Activated naive CD4-positive, alpha-beta T cell treated with anti-CD3 and anti-CD28 coated beads, Interleukin-2, amount 10 ng/mL, durations not matched to agents 7 days and 5 days (primary cell): ENCODE measurements around the gene SUSD1.
A peak's percentile ranks its signal among the peaks of the same experiment; 100 is the strongest.

Experiments
- CTCF ChIA-PET: fragments of 350-600 bp; sonication (Branson Sonifier 250); formaldehyde crosslinking; loops from one replicate; lab custom pipeline; 2021; ENCODE audit warnings: antibody characterized with exemption; lab: Charles Lee
- DNase-seq: peaks from one replicate; pipeline ENCODE4 v3.0.0-alpha.2; 2020
- H3K27ac Mint-ChIP-seq: one replicate; pipeline ENCODE4 v1.8.0; 2021; ENCODE audit warnings: mild to moderate bottlenecking, moderate library complexity, mixed read lengths
- H3K27me3 Mint-ChIP-seq: one replicate; pipeline ENCODE4 v1.8.0; 2021; ENCODE audit warnings: mild to moderate bottlenecking, mixed read lengths
- H3K36me3 Mint-ChIP-seq: one replicate; pipeline ENCODE4 v1.8.0; 2021; ENCODE audit warnings: mixed read lengths
- H3K4me1 Mint-ChIP-seq: one replicate; pipeline ENCODE4 v1.8.0; 2021; ENCODE audit warnings: mixed read lengths
- H3K4me3 Mint-ChIP-seq: one replicate; pipeline ENCODE4 v1.8.0; 2021; ENCODE audit warnings: mild to moderate bottlenecking, moderate library complexity, mixed read lengths
- H3K9me3 Mint-ChIP-seq: one replicate; pipeline ENCODE4 v1.8.0; 2021; ENCODE audit warnings: mixed read lengths

The SUSD1 gene

GRCh38 chr9:112069318-112070169 lies 105.6 kb downstream of the SUSD1 start:
- no peaks in the 10 kb centered on the region for H3K9me3 Mint-ChIP-seq
- H3K36me3 Mint-ChIP-seq: peaks cover 20% of the 10 kb centered on the region
- DNase-seq: no peak
- peaks cover 20% of the 10 kb centered on the region for H3K4me1 Mint-ChIP-seq
- H3K27me3 Mint-ChIP-seq: no peaks in the 10 kb centered on the region
- no peak overlapping the region for H3K27ac Mint-ChIP-seq
- CTCF ChIA-PET: interaction anchor here (1.0 kb wide), 1 partner anchor 311 kb away, joined by 3 read pairs; no protein-coding TSS in a partner anchor
- no peak overlapping the region for H3K4me3 Mint-ChIP-seq

GRCh38 chr9:112065806-112066606 lies 109.1 kb downstream of the SUSD1 start:
- H3K27ac Mint-ChIP-seq: no peak overlapping the region
- H3K4me1 Mint-ChIP-seq: peaks cover 21% of the 10 kb centered on the region
- H3K36me3 Mint-ChIP-seq: peaks cover 26% of the 10 kb centered on the region
- no peaks in the 10 kb centered on the region for H3K27me3 Mint-ChIP-seq
- H3K9me3 Mint-ChIP-seq: no peaks in the 10 kb centered on the region
- CTCF ChIA-PET: no interaction called here
- DNase-seq: no peak
- no peak overlapping the region for H3K4me3 Mint-ChIP-seq

GRCh38 chr9:112064871-112065270 lies 110.2 kb downstream of the SUSD1 start:
- Mint-ChIP-seq H3K36me3 (peaks cover 26% of the 10 kb centered on the region), H3K4me1 (peaks cover 29% of the 10 kb centered on the region), H3K9me3 (no peaks in the 10 kb centered on the region), H3K27ac (no peak overlapping the region), H3K27me3 (no peaks in the 10 kb centered on the region), H3K4me3 (no peak overlapping the region)
- CTCF ChIA-PET: no interaction called here
- no peak for DNase-seq

GRCh38 chr9:112063586-112063985 lies 111.5 kb downstream of the SUSD1 start:
- CTCF ChIA-PET: interaction anchor here (0.6 kb wide), 1 partner anchor 27 kb away, joined by 4 read pairs; no protein-coding TSS in a partner anchor
- no peak overlapping the region for H3K27ac Mint-ChIP-seq

GRCh38 chr9:112063151-112063550 lies 111.9 kb downstream of the SUSD1 start:
- H3K27ac Mint-ChIP-seq: no peak overlapping the region
- H3K4me1 Mint-ChIP-seq: peaks cover 29% of the 10 kb centered on the region
- no peaks in the 10 kb centered on the region for H3K27me3 Mint-ChIP-seq
- peaks cover 33% of the 10 kb centered on the region for H3K36me3 Mint-ChIP-seq
- CTCF ChIA-PET: interaction anchor here (0.6 kb wide), 1 partner anchor 27 kb away, joined by 4 read pairs; no protein-coding TSS in a partner anchor
- H3K9me3 Mint-ChIP-seq: no peaks in the 10 kb centered on the region
- DNase-seq: no peak
- no peak overlapping the region for H3K4me3 Mint-ChIP-seq

More at GRCh38 chr9:112063586-112063985, 111.5 kb downstream of the SUSD1 start:
- H3K9me3 Mint-ChIP-seq: no peaks in the 10 kb centered on the region
- H3K36me3 Mint-ChIP-seq: peaks cover 29% of the 10 kb centered on the region
- DNase-seq: no peak
- peaks cover 29% of the 10 kb centered on the region for H3K4me1 Mint-ChIP-seq
- H3K27me3 Mint-ChIP-seq: no peaks in the 10 kb centered on the region
- H3K4me3 Mint-ChIP-seq: no peak overlapping the region

- Mint-ChIP-seq H3K4me3 (no peak overlapping the region), H3K9me3 (no peaks in the 10 kb centered on the region), H3K27ac (peak overlapping the region; percentile 83), H3K4me1 (peaks cover 35% of the 10 kb centered on the region), H3K36me3 (peaks cover 42% of the 10 kb centered on the region), H3K27me3 (no peaks in the 10 kb centered on the region)
- DNase-seq: peak; percentile 64
- CTCF ChIA-PET: no interaction called here
These were observed 113.9 kb downstream of the SUSD1 start for GRCh38 chr9:112061152-112061740.

- H3K4me3 Mint-ChIP-seq: no peak overlapping the region
- H3K9me3 Mint-ChIP-seq: no peaks in the 10 kb centered on the region
- H3K36me3 Mint-ChIP-seq: peaks cover 40% of the 10 kb centered on the region
- no peak for DNase-seq
- peaks cover 38% of the 10 kb centered on the region for H3K4me1 Mint-ChIP-seq
- no peak overlapping the region for H3K27ac Mint-ChIP-seq
- CTCF ChIA-PET: no interaction called here
- no peaks in the 10 kb centered on the region for H3K27me3 Mint-ChIP-seq
These were observed 115.2 kb downstream of the SUSD1 start for GRCh38 chr9:112059966-112060320.

- H3K9me3 Mint-ChIP-seq: no peaks in the 10 kb centered on the region
- H3K36me3 Mint-ChIP-seq: peaks cover 40% of the 10 kb centered on the region
- H3K27ac Mint-ChIP-seq: no peak overlapping the region
- no peaks in the 10 kb centered on the region for H3K27me3 Mint-ChIP-seq
- peaks cover 38% of the 10 kb centered on the region for H3K4me1 Mint-ChIP-seq
- CTCF ChIA-PET: no interaction called here
- no peak for DNase-seq
- no peak overlapping the region for H3K4me3 Mint-ChIP-seq
These were observed 115.7 kb downstream of the SUSD1 start for GRCh38 chr9:112059145-112059965.

- H3K4me3 Mint-ChIP-seq: no peak overlapping the region
- H3K27me3 Mint-ChIP-seq: no peaks in the 10 kb centered on the region
- no peak overlapping the region for H3K27ac Mint-ChIP-seq
- DNase-seq: no peak
- H3K9me3 Mint-ChIP-seq: no peaks in the 10 kb centered on the region
- H3K4me1 Mint-ChIP-seq: peaks cover 27% of the 10 kb centered on the region
- H3K36me3 Mint-ChIP-seq: peaks cover 44% of the 10 kb centered on the region
- CTCF ChIA-PET: interaction anchor here (1.1 kb wide), 1 partner anchor 19 kb away, joined by 4 read pairs; no protein-coding TSS in a partner anchor
These were observed 118.1 kb downstream of the SUSD1 start for GRCh38 chr9:112056996-112057395.

- DNase-seq: no peak
- H3K27me3 Mint-ChIP-seq: no peaks in the 10 kb centered on the region
- CTCF ChIA-PET: no interaction called here
- peaks cover 34% of the 10 kb centered on the region for H3K36me3 Mint-ChIP-seq
- H3K27ac Mint-ChIP-seq: no peak overlapping the region
- H3K4me3 Mint-ChIP-seq: no peak overlapping the region
- H3K4me1 Mint-ChIP-seq: peaks cover 9% of the 10 kb centered on the region
- no peaks in the 10 kb centered on the region for H3K9me3 Mint-ChIP-seq
These were observed 120.2 kb downstream of the SUSD1 start for GRCh38 chr9:112054916-112055315.

- peaks cover 19% of the 10 kb centered on the region for H3K9me3 Mint-ChIP-seq
- CTCF ChIA-PET: interaction anchor here (1.4 kb wide), 1 partner anchor 75 kb away, joined by 3 read pairs; no protein-coding TSS in a partner anchor
- no peak overlapping the region for H3K27ac Mint-ChIP-seq
These were observed 123.3 kb downstream of the SUSD1 start for GRCh38 chr9:112051812-112052211.

GRCh38 chr9:112050544-112051475 lies 124.3 kb downstream of the SUSD1 start:
- CTCF ChIA-PET: no interaction called here
- peaks cover 11% of the 10 kb centered on the region for H3K4me1 Mint-ChIP-seq
- no peak for DNase-seq
- H3K27me3 Mint-ChIP-seq: no peaks in the 10 kb centered on the region
- peaks cover 19% of the 10 kb centered on the region for H3K9me3 Mint-ChIP-seq
- peaks cover 40% of the 10 kb centered on the region for H3K36me3 Mint-ChIP-seq
- no peak overlapping the region for H3K4me3 Mint-ChIP-seq
- no peak overlapping the region for H3K27ac Mint-ChIP-seq

More at GRCh38 chr9:112051812-112052211, 123.3 kb downstream of the SUSD1 start:
- Mint-ChIP-seq H3K27me3 (no peaks in the 10 kb centered on the region), H3K4me1 (peaks cover 19% of the 10 kb centered on the region), H3K36me3 (peaks cover 41% of the 10 kb centered on the region), H3K4me3 (no peak overlapping the region)
- no peak for DNase-seq
